Mammary epithelial cell (primary cell): ENCODE measurements around the gene NRTN.

Experiments
- EZH2 ChIP-seq: IDR thresholded peaks from 2 replicates; pipeline ENCODE4 v1.6.1; 2012; ENCODE audit warnings: low read length, inconsistent platforms, borderline replicate concordance
- TF ChIP-seq, protein P1 (sequence below), 2 donors: IDR thresholded peaks in 1 of 2; conservative IDR thresholded peaks in 1 of 2; 2 replicates each; pipeline ENCODE4 v1.5.1; 2011 to 2012; ENCODE audit warnings: inconsistent platforms in 2 of 2, low read length in 2 of 2, mild to moderate bottlenecking in 2 of 2, control low read depth in 1 of 2, low read depth in 1 of 2; ENCODE audit not compliant: insufficient read depth in 1 of 2; ENCODE audit errors: extremely low read depth in 1 of 2

- TF ChIP-seq, protein P1, sequence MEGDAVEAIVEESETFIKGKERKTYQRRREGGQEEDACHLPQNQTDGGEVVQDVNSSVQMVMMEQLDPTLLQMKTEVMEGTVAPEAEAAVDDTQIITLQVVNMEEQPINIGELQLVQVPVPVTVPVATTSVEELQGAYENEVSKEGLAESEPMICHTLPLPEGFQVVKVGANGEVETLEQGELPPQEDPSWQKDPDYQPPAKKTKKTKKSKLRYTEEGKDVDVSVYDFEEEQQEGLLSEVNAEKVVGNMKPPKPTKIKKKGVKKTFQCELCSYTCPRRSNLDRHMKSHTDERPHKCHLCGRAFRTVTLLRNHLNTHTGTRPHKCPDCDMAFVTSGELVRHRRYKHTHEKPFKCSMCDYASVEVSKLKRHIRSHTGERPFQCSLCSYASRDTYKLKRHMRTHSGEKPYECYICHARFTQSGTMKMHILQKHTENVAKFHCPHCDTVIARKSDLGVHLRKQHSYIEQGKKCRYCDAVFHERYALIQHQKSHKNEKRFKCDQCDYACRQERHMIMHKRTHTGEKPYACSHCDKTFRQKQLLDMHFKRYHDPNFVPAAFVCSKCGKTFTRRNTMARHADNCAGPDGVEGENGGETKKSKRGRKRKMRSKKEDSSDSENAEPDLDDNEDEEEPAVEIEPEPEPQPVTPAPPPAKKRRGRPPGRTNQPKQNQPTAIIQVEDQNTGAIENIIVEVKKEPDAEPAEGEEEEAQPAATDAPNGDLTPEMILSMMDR (conservative IDR thresholded peaks at IDR 0.05 in 1 of 2, IDR thresholded peaks at IDR 0.05 in 1 of 2; ENCODE audit: extremely low read depth in 1 of 2, insufficient read depth in 1 of 2, low read depth in 1 of 2, low read length in 2 of 2) = no peak
- no peak for TF ChIP-seq EZH2
These were observed 10.0 kb downstream of the NRTN start for GRCh38 chr19:5814852-5815246.
